Measurements from ENCODE around the gene ZNF865. TPM values are rescaled to one million over a fixed set of nuclear protein-coding genes. Genes with fewer than 3 reads are reported as not detected.

ZNF865 gene
- total RNA-seq, 3 donors from 2014 or later (not counting 1 experiment from before 2014, with no cell fraction given), result 18.5 to 22.1 (median 20.9) TPM

GRCh38 chr19:55606817-55607216 is 1.4 kb downstream of the ZNF865 start:
- Mint-ChIP-seq H3K27me3 (ENCODE audit: low read depth in 2 of 2) (no peaks in the 10 kb centered on the region), H3K27ac (peak overlapping the region; percentile 93 to 95), H3K4me3 (peak overlapping the region; percentile 94), H3K36me3 (no peaks in the 10 kb centered on the region), H3K9me3 (no peaks in the 10 kb centered on the region), H3K4me1 (peaks cover 56 to 73% of the 10 kb centered on the region in 2 donors)
- DNase-seq (no peak), ATAC-seq (no peak)
- H3K4me3 ChIP-seq (ENCODE audit: low read length), result no peak overlapping the region
- H3K27me3 ChIP-seq (ENCODE audit: control insufficient read depth, insufficient read depth, low read length), result no peaks in the 10 kb centered on the region
- H3K9me3 ChIP-seq (ENCODE audit: control insufficient read depth, insufficient read depth, low read length), result no peaks in the 10 kb centered on the region
- peaks cover 2% of the 10 kb centered on the region for H3K36me3 ChIP-seq (ENCODE audit: control insufficient read depth, insufficient read depth, low read length)
- WGBS (ENCODE audit: insufficient coverage), result 72% methylated on average over 9 of the region's 9 CpGs
- no peak overlapping the region for H3K27ac ChIP-seq (ENCODE audit: low read length)
- TF ChIP-seq CTCF (IDR thresholded peaks at IDR 0.05), result no peak
- intact Hi-C loops (cut with micrococcal nuclease), result loop anchor here (1.0 to 5.0 kb wide), 2 partner anchors 35 to 90 kb away; partner anchors contain the start of genes ZNF580 and ZNF581
- H3K4me1 ChIP-seq (ENCODE audit: control insufficient read depth, insufficient read depth, low read length), result peaks cover 31% of the 10 kb centered on the region

- Mint-ChIP-seq H3K4me1 (peaks cover 47 to 74% of the 10 kb centered on the region in 2 donors), H3K36me3 (no peaks in the 10 kb centered on the region), H3K27me3 (ENCODE audit: low read depth in 2 of 2) (no peaks in the 10 kb centered on the region), H3K4me3 (no peak overlapping the region), H3K9me3 (no peaks in the 10 kb centered on the region), H3K27ac (no peak overlapping the region)
- Histone ChIP-seq H3K36me3 (ENCODE audit: control insufficient read depth, insufficient read depth, low read length) (peaks cover 2% of the 10 kb centered on the region), H3K27me3 (ENCODE audit: control insufficient read depth, insufficient read depth, low read length) (no peaks in the 10 kb centered on the region), H3K9me3 (ENCODE audit: control insufficient read depth, insufficient read depth, low read length) (no peaks in the 10 kb centered on the region), H3K27ac (ENCODE audit: low read length) (no peak overlapping the region), H3K4me1 (ENCODE audit: control insufficient read depth, insufficient read depth, low read length) (peaks cover 28% of the 10 kb centered on the region), H3K4me3 (ENCODE audit: low read length) (no peak overlapping the region)
- ATAC-seq, result no peak
- DNase-seq, result no peak
- no peak for TF ChIP-seq CTCF (IDR thresholded peaks at IDR 0.05)
- intact Hi-C loops (cut with micrococcal nuclease), result loop anchor here (5.0 kb wide), 1 partner anchor 33 kb away; the partner anchor contains the start of genes ZNF580 and ZNF581
- WGBS (ENCODE audit: insufficient coverage), result 97% methylated on average over 5 of the region's 5 CpGs
Measured at GRCh38 chr19:55609326-55609725, 3.9 kb downstream of the ZNF865 start.

- no peak for TF ChIP-seq CTCF (IDR thresholded peaks at IDR 0.05)
- no peak overlapping the region for H3K4me3 Mint-ChIP-seq
- no peak overlapping the region for H3K27ac ChIP-seq (ENCODE audit: low read length)
- no peaks in the 10 kb centered on the region for H3K9me3 Mint-ChIP-seq
- H3K36me3 ChIP-seq (ENCODE audit: control insufficient read depth, insufficient read depth, low read length), result peaks cover 2% of the 10 kb centered on the region
- H3K4me1 ChIP-seq (ENCODE audit: control insufficient read depth, insufficient read depth, low read length), result peaks cover 14% of the 10 kb centered on the region
- H3K27me3 Mint-ChIP-seq (ENCODE audit: low read depth in 2 of 2), result no peaks in the 10 kb centered on the region
- no peaks in the 10 kb centered on the region for H3K27me3 ChIP-seq (ENCODE audit: control insufficient read depth, insufficient read depth, low read length)
- peaks cover 31 to 57% of the 10 kb centered on the region in 2 donors for H3K4me1 Mint-ChIP-seq
- DNase-seq (no peak), ATAC-seq (no peak)
- WGBS (ENCODE audit: insufficient coverage), result 87% methylated on average over 13 of the region's 15 CpGs
- H3K9me3 ChIP-seq (ENCODE audit: control insufficient read depth, insufficient read depth, low read length), result no peaks in the 10 kb centered on the region
- intact Hi-C loops (cut with micrococcal nuclease), result no loop called here
- H3K27ac Mint-ChIP-seq, result peak overlapping the region in 1 of 2 donors; percentile 42
- no peak overlapping the region for H3K4me3 ChIP-seq (ENCODE audit: low read length)
- H3K36me3 Mint-ChIP-seq, result no peaks in the 10 kb centered on the region
Measured at GRCh38 chr19:55611300-55611982, 6.0 kb downstream of the ZNF865 start.

Data from natural killer cell (primary cell).